Right lobe of liver (tissue), 6 donors: ENCODE measurements around the gene NHLRC1. TPM values are rescaled to one million over a fixed set of nuclear protein-coding genes. Genes with fewer than 3 reads are reported as not detected.

Source experiments
- ATAC-seq, 4 donors: fragments of 200-7000 bp; cut with Tn5 transposase; one replicate each; pipeline ENCODE4 v1.9.1; 2020; ENCODE audit warnings: mild to moderate bottlenecking in 4 of 4, moderate library complexity in 4 of 4
- DNase-seq, 3 donors: peaks; one replicate each; pipeline ENCODE4 v3.0.0-alpha.2; 2020
- H3K27ac ChIP-seq, 3 donors: fragments of 200-600 bp; one replicate each; pipeline ENCODE4 v1.8.0; 2022
- H3K27me3 ChIP-seq, 2 donors: fragments of 200-600 bp; one replicate each; pipeline ENCODE4 v1.8.0; 2022
- H3K36me3 ChIP-seq, 4 donors: fragments of 200-600 bp; sonication (generic) in 1 of 4; one replicate each; pipeline versions ENCODE4 v1.5.1 to v1.8.0; 2017 to 2022; ENCODE audit warnings: control low read depth in 1 of 4
- H3K4me1 ChIP-seq, 4 donors: fragments of 200-600 bp; sonication (generic) in 1 of 4; one replicate each; pipeline versions ENCODE4 v1.5.1 to v1.8.0; 2017 to 2022; ENCODE audit warnings: control low read depth in 1 of 4
- H3K4me3 ChIP-seq, 3 donors: fragments of 200-600 bp; one replicate each; pipeline ENCODE4 v1.8.0; 2022
- H3K9me3 ChIP-seq, 4 donors: fragments of 200-600 bp; sonication (generic) in 1 of 4; one replicate each; pipeline versions ENCODE4 v1.5.1 to v1.8.0; 2017 to 2022; ENCODE audit warnings: control low read depth in 1 of 4
- CTCF ChIP-seq, 4 donors: fragments of 200-600 bp in 3 of 4; fragments of 450-650 bp in 1 of 4; IDR thresholded peaks; one replicate each; pipeline versions ENCODE4 v1.5.1 to v1.8.0; 2016 to 2022; ENCODE audit warnings: antibody characterized with exemption in 4 of 4, mild to moderate bottlenecking in 2 of 4
- POLR2A ChIP-seq: fragments of 450-650 bp; IDR thresholded peaks from one replicate; pipeline ENCODE4 v1.6.1; 2017; ENCODE audit warnings: antibody characterized with exemption, mild to moderate bottlenecking
- WGBS: methylation state at CpG from one replicate; pipeline ENCODE4 v1.1.6; 2018; ENCODE audit warnings: low coverage, low lambda C conversion rate; ENCODE audit not compliant: insufficient coverage; ENCODE audit errors: missing lambda C conversion rate; 5-methylcytosine and 5-hydroxymethylcytosine counted together
- intact Hi-C, 2 donors: fragments of 100-400 bp; cut with DNase I; formaldehyde crosslinking; loops; one replicate each; pipeline versions ENCODE4 v1.11.2 to v1.14.1; 2022
- total RNA-seq, 6 experiments: library from RNA; depleted of rRNA in 2 of 6; stranded (reverse); fragments of >200 nt in 2 of 6; fragmentation: NEBNext Ultra II Directional in 3 of 6; extraction: Animal tissue kit (Norgen Biotek cat#: 25700) in 3 of 6; gene quantifications; one replicate each; pipeline versions ENCODE4 v1.1.0 to v1.2.4, GENCODE V29; 2016 to 2023
- donor health status: DM: no; HTN: yes; CAD: no.
- donor health status: DM: no; HTN: no; CAD: no.
- donor health status: DM: no; HTN: no; CAD: no.
- donor health status: DM: no; HTN: yes; CAD: no.
- donor health status: DM: no; HTN: yes; CAD: no.

Gene NHLRC1
- total RNA-seq, 6 experiments from 2014 or later, result 2.2 to 3.0 (median 2.7) TPM

GRCh38 chr6:18142591-18142861, 20.0 kb upstream of the NHLRC1 start:
- TF ChIP-seq CTCF (IDR thresholded peaks at IDR 0.05) (no peak), POLR2A (no peak)
- Histone ChIP-seq H3K27me3 (no peaks in the 10 kb centered on the region), H3K36me3 (peaks cover 9 to 78% (median 23%) of the 10 kb centered on the region in 4 donors), H3K4me3 (no peak overlapping the region), H3K9me3 (no peaks in the 10 kb centered on the region), H3K4me1 (peaks cover 0 to 17% (median 0%) of the 10 kb centered on the region in 4 donors), H3K27ac (no peak overlapping the region)
- DNase-seq (no peak), ATAC-seq (no peak)
- WGBS, result 100% methylated on average over 3 of the region's 3 CpGs
- intact Hi-C loops, result no loop called here

GRCh38 chr6:18141805-18142590, 19.5 kb upstream of the NHLRC1 start:
- no peaks in the 10 kb centered on the region for H3K27me3 ChIP-seq
- ATAC-seq (no peak), DNase-seq (no peak)
- no peaks in the 10 kb centered on the region for H3K9me3 ChIP-seq
- intact Hi-C loops, result no loop called here
- H3K4me3 ChIP-seq, result no peak overlapping the region
- H3K36me3 ChIP-seq, result peaks cover 9 to 76% (median 23%) of the 10 kb centered on the region in 4 donors
- peaks cover 0 to 12% (median 0%) of the 10 kb centered on the region in 4 donors for H3K4me1 ChIP-seq
- H3K27ac ChIP-seq, result no peak overlapping the region
- TF ChIP-seq CTCF (IDR thresholded peaks at IDR 0.05), result no peak
- TF ChIP-seq POLR2A, result no peak
- 91% methylated on average over 10 of the region's 13 CpGs for whole genome bisulfite sequencing

GRCh38 chr6:18139935-18140621, 17.6 kb upstream of the NHLRC1 start:
- H3K4me3 ChIP-seq, result no peak overlapping the region
- 87% methylated on average over 5 of the region's 6 CpGs for WGBS
- H3K27me3 ChIP-seq, result no peaks in the 10 kb centered on the region
- H3K4me1 ChIP-seq, result peaks cover 0 to 8% (median 0%) of the 10 kb centered on the region in 4 donors
- TF ChIP-seq CTCF (IDR thresholded peaks at IDR 0.05) (no peak), POLR2A (no peak)
- ATAC-seq, result no peak
- H3K27ac ChIP-seq, result no peak overlapping the region
- no peaks in the 10 kb centered on the region for H3K9me3 ChIP-seq
- peaks cover 9 to 70% (median 24%) of the 10 kb centered on the region in 4 donors for H3K36me3 ChIP-seq
- no peak for DNase-seq
- intact Hi-C loops, result no loop called here

GRCh38 chr6:18138906-18139305, 16.4 kb upstream of the NHLRC1 start:
- Histone ChIP-seq H3K27me3 (no peaks in the 10 kb centered on the region), H3K27ac (no peak overlapping the region), H3K4me3 (no peak overlapping the region), H3K9me3 (no peaks in the 10 kb centered on the region), H3K36me3 (peaks cover 9 to 73% (median 27%) of the 10 kb centered on the region in 4 donors), H3K4me1 (peaks cover 0 to 8% (median 0%) of the 10 kb centered on the region in 4 donors)
- ATAC-seq, result no peak
- TF ChIP-seq CTCF (IDR thresholded peaks at IDR 0.05), result no peak
- TF ChIP-seq POLR2A, result no peak
- DNase-seq, result no peak
- 94% methylated on average over 5 of the region's 5 CpGs for WGBS
- intact Hi-C loops, result no loop called here
